HEK293 (cell line): Measurements from ENCODE around the gene ATXN7.

Source experiments
- MEIS1 ChIP-seq: sonication (generic); formaldehyde crosslinking; IDR thresholded peaks from 2 replicates; pipeline ENCODE4 v1.8.1; 2022; ENCODE audit warnings: missing genetic modification reagents, mild to moderate bottlenecking, borderline replicate concordance
- SETDB1 ChIP-seq: IDR thresholded peaks from one replicate; pipeline ENCODE4 v1.6.1; 2017; ENCODE audit warnings: mild to moderate bottlenecking, low read length, moderate library complexity, mixed read lengths; ENCODE audit not compliant: insufficient read length
- ZNF354C ChIP-seq: fragments of 450-650 bp; formaldehyde crosslinking; IDR thresholded peaks from 2 replicates; pipeline ENCODE4 v1.5.1; 2016; ENCODE audit warnings: missing biosample characterization, missing genetic modification characterization, low read depth, borderline replicate concordance
- ZNF501 ChIP-seq: fragments of 450-650 bp; formaldehyde crosslinking; IDR thresholded peaks from 2 replicates; pipeline ENCODE4 v1.5.1; 2016; ENCODE audit warnings: missing biosample characterization, missing genetic modification characterization
- TF ChIP-seq, protein P1 (sequence below): fragments of 450-650 bp; formaldehyde crosslinking; IDR thresholded peaks from 2 replicates; pipeline ENCODE4 v1.5.1; 2016; ENCODE audit warnings: missing biosample characterization, missing genetic modification characterization

DNA sequence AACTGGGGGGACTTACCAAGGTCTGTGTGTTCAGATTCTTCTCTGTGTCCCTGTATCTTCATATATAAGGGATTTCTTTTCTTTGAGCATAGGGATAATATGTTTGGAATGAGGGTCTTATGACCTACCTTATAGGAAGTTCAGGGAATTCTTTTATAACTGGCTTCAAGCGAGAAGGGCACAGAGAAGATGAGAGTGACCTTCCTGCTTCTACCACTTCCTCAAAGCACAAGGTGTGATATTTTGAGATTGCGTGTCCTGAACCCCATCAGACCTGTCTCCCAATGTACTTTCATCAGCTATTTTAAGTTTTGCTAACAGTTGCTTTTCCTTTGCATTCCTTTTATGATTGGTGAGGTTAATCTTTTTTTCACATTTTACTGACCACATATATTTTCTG lies 162.7 kb downstream of the ATXN7 start:
- TF ChIP-seq MEIS1 (no peak), SETDB1 (no peak), ZNF501 (no peak), ZNF354C (no peak)
- TF ChIP-seq, protein P1, sequence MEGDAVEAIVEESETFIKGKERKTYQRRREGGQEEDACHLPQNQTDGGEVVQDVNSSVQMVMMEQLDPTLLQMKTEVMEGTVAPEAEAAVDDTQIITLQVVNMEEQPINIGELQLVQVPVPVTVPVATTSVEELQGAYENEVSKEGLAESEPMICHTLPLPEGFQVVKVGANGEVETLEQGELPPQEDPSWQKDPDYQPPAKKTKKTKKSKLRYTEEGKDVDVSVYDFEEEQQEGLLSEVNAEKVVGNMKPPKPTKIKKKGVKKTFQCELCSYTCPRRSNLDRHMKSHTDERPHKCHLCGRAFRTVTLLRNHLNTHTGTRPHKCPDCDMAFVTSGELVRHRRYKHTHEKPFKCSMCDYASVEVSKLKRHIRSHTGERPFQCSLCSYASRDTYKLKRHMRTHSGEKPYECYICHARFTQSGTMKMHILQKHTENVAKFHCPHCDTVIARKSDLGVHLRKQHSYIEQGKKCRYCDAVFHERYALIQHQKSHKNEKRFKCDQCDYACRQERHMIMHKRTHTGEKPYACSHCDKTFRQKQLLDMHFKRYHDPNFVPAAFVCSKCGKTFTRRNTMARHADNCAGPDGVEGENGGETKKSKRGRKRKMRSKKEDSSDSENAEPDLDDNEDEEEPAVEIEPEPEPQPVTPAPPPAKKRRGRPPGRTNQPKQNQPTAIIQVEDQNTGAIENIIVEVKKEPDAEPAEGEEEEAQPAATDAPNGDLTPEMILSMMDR (tag by site-specific recombination) = no peak
